ENCODE data around the gene TMEM208.

The TMEM208 gene

DNA sequence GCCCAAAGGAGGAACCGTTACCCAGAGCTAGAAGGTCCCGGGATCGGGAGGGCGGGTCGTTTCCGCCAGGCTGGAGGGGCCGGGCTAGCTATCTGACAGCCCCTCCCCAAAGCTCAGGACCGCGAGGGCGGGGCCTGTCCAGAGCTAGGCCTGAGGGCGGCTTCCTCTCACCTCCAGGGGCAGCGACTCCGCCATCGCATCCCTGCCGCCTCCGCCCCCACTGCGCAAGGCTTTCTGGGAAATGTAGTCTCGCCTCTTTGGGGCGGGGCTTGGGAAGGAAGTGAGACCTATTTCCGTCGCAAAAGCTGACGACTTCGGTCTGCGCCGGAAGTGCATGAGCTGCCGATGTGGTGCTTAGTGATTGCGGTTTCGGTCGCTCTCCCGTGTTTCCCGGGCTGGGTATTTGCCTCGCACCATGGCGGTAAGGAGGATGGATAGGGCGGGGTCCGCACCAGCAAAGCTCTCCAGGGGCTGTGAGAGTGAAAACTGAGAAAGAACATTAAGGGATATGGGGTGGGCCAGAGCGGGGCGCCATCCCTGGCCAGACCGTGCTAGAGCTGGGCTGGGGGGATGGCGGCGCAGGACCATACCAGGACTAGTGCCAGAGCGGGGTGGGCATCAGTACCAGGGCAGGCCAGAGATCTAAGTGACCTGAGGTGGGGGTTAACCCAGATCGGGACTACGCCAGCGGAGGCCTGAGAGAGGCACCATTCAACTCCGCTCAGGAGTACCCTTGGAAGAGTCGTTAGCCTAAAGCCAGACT, at the start of gene TMEM208:
Gene TMEM208, plus strand, starts transcription at position 327 of the 763 bp plus-strand sequence. Its CDS starts 89 bp downstream, at position 416.
- DNase-seq (ENCODE audit: low read depth): peak; percentile 94

- DNase-seq (ENCODE audit: low read depth): no peak
Measured at GRCh38 chr16:67177743-67178699, 48.9 kb upstream of the TMEM208 start.

- DNase-seq (ENCODE audit: low read depth): no peak
Measured at GRCh38 chr16:67179421-67180080, 47.4 kb upstream of the TMEM208 start.

DNA sequence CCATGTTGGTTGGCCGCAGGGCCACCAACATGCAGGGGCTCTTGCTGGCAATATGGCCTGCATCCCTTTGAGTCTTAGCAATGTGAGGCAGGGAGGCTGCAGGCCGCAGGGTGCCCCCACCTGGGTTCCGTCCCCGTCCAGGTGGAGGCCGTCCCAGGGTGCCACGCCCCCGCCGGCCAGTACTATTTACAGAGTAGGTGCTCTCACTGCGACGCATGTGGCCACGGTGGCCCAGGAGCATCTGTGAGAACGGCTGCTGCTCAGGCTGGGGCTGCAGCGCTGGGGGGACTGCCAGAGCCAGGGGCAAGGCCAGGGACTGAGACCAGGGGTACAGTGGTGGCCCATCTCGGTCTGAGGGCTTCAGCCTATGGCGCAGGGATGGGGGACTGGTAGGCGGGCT, 46.8 kb upstream of the TMEM208 start:
- no peak for DNase-seq (ENCODE audit: low read depth)

GRCh38 chr16:67181346-67181745, 45.6 kb upstream of the TMEM208 start:
- peak; percentile 58 for DNase-seq (ENCODE audit: low read depth)

GRCh38 chr16:67182288-67182687, 44.6 kb upstream of the TMEM208 start:
- no peak for DNase-seq (ENCODE audit: low read depth)

GRCh38 chr16:67183284-67183626, 43.7 kb upstream of the TMEM208 start:
- DNase-seq (ENCODE audit: low read depth): no peak

- DNase-seq (ENCODE audit: low read depth): peak; percentile 95
Measured at GRCh38 chr16:67183627-67184452, 43.1 kb upstream of the TMEM208 start, which contains the start of gene MATCAP1. Gene MATCAP1, minus strand, starts transcription at chr16:67183963. Its CDS starts 3,353 bp downstream, at chr16:67180610.

DNA sequence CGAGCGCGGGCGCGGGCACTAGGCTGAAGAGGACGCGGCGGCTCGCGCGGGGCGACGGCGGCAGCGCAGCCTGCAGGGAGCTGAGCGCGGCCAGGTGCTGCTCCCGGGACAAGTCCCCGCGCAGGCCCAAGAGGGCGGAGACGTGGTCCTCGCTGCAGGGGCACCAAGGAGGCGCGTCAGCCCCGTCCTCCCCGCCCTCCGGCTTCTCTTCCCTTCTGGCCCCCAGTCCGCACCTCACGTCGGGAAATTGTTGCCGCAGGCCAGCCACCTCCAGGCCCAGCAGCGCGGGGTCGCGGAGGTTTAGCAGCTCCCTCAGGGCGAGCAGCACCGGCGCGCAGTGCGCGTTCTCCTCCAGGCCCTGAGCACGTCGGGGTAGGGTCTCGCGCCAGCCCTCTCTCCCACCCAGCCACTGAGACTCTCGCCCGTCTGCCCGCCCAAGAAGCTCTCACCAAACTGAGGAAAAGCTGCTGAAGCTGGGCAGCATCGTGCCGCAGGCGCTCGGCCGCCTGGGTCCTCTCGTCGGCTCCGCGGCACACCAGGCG, 42.4 kb upstream of the TMEM208 start:
- DNase-seq (ENCODE audit: low read depth): no peak

GRCh38 chr16:67184995-67185650, 41.8 kb upstream of the TMEM208 start:
- peak; percentile 55 for DNase-seq (ENCODE audit: low read depth)

- no peak for DNase-seq (ENCODE audit: low read depth)
Measured at GRCh38 chr16:67185651-67186134, 41.2 kb upstream of the TMEM208 start.

- DNase-seq (ENCODE audit: low read depth): no peak
Measured at GRCh38 chr16:67186550-67186950, 40.4 kb upstream of the TMEM208 start.

GRCh38 chr16:67187175-67187890, 39.6 kb upstream of the TMEM208 start:
- DNase-seq (ENCODE audit: low read depth): no peak

DNA sequence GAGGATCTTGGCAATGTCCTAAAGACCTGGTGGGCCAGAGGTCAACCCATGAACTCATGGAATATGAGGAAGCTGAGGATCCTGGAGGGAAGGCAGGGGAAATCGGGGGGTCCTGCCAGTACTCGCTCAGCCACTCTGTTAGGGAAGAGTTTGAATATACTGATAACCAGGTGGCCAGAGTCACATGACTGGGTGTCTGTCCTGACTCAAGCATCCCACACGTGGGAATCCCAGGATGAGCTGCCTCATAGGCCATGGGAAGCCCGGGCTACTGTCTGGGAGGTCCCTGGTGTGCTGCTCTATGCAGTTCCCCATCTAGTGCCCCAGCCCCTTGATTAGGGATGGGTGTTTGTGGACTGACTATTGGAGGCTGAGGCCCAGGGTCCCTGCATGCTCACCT, 38.6 kb upstream of the TMEM208 start:
- no peak for DNase-seq (ENCODE audit: low read depth)

DNA sequence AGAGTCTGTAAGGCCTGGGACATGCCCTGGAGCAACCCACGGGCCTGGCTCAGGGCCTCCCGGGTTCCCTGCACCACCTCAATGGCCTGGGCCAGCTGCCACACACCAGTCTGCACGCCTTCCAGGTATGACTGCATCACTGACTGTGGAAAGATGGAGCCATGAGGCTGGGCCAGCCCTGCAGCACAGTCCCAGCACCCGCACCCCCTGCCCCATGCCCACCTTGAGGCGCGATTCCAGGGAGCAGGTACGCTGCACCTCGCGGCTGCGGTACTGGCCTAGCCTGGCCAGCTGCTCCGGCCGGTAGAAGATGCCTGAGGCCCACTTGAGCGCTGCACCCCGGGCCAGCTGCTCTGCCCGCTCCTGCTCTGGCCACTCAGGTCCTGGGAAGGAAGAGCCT, 38.1 kb upstream of the TMEM208 start:
- no peak for DNase-seq (ENCODE audit: low read depth)

DNA sequence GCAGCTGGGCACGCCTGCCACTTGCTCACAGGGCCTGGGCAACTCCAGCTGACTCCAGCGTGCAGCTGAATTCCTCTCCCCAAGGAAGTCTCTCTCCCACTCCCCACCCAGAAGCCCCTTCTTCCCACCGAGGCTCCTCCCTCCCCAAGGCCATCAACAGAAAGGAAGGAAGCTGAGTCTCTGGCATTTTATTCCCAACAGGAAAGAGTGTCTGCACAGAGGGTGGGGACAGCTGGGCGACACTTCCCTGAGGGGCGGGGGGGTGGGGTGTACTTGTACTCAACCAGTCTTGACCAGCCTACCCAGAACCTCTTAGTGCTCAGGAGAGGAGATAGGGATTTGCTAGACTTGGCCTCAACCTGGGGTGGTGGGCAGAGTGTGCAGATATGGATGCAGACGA, 36.9 kb upstream of the TMEM208 start, which contains the start of gene EXOC3L1:
Gene EXOC3L1, minus strand, starts transcription at position 96 of the 400 bp plus-strand sequence. CDS start 460 bp downstream, outside the sequence.
- DNase-seq (ENCODE audit: low read depth): no peak

DNA sequence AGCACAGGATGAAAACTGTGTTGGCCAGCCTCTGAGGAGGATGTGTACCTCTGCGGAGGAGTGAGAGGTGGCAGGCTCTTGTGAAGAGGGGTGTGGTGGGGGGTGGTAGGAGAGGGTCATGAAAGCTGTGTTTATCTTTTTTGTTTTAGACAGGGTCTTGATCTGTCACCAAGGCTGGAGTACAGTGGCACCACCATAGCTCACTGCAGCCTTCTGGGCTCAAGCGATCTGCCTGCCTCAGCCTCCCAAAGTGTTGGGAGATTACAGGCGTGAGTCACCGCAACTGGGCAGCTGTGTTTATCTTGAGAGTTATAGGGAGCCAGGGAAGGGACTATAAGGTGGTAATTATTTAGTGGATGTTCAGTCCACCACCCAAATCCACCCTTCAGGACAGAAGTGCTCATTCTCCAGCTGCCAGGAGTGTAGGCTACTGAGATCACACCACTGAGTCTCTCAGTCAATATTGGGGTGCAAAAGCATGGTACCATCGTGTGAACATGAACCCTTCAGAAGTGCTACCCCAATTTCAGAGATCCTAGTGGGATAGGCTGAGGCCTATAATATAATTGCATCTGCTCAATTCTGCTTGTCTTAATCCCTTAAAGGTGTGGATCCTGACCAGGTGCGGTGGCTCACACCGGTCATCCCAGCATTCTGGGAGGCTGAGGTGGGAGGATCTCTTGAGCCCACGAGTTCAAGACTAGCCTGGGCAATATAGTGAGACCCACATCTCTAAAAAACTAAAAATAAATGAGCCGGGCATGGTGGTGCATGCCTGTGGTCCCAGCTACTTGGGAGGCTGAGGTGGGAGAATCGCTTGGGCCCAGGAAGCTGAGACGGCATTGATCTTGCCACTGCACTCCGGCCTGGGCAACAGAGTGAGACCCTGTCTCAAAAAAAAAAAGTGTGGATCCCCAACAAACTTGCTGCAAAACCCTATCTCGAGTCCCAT, 36.2 kb upstream of the TMEM208 start:
- no peak for DNase-seq (ENCODE audit: low read depth)

- DNase-seq (ENCODE audit: low read depth): no peak
Measured at GRCh38 chr16:67191411-67191994, 35.4 kb upstream of the TMEM208 start.

Data from HS-5 (cell line).